Activated CD4-positive, alpha-beta memory T cell treated with anti-CD3 and anti-CD28 coated beads for 36 hours (primary cell): ENCODE measurements around the gene ABCA13. TPM values are rescaled to one million over a fixed set of nuclear protein-coding genes. Genes with fewer than 3 reads are reported as not detected.
A peak's percentile ranks its signal among the peaks of the same experiment; 100 is the strongest.

ENCODE experiments used
- CTCF ChIA-PET: fragments of 350-600 bp; sonication (Branson Sonifier 250); formaldehyde crosslinking; loops from one replicate; lab custom pipeline; 2021; ENCODE audit warnings: antibody characterized with exemption, inconsistent platforms; lab: Charles Lee
- POLR2A ChIA-PET: fragments of 350-600 bp; sonication (Branson Sonifier 250); formaldehyde crosslinking; loops from one replicate; lab custom pipeline; 2021; ENCODE audit warnings: antibody characterized with exemption; lab: Charles Lee
- DNase-seq: peaks from one replicate; pipeline ENCODE4 v3.0.0-alpha.2; 2020
- H3K27ac Mint-ChIP-seq: one replicate; pipeline ENCODE4 v1.8.0; 2021; ENCODE audit warnings: mixed read lengths
- H3K27me3 Mint-ChIP-seq: one replicate; pipeline ENCODE4 v1.8.0; 2021; ENCODE audit warnings: mixed read lengths
- H3K36me3 Mint-ChIP-seq: one replicate; pipeline ENCODE4 v1.8.0; 2021; ENCODE audit warnings: mixed read lengths
- H3K4me1 Mint-ChIP-seq: one replicate; pipeline ENCODE4 v1.8.0; 2021; ENCODE audit warnings: low read depth, mixed read lengths
- H3K4me3 Mint-ChIP-seq: one replicate; pipeline ENCODE4 v1.8.0; 2021; ENCODE audit warnings: mild to moderate bottlenecking, mixed read lengths
- H3K9me3 Mint-ChIP-seq: one replicate; pipeline ENCODE4 v1.8.0; 2021; ENCODE audit warnings: mixed read lengths
- intact Hi-C: fragments of 100-400 bp; cut with micrococcal nuclease; formaldehyde crosslinking; loops from one replicate; pipeline ENCODE4 v1.15.1; 2023
- total RNA-seq, 2 experiments: library from RNA; stranded (reverse); gene quantifications; one replicate each; pipeline ENCODE4 v1.2.3, GENCODE V29; 2021

ABCA13 gene
- total RNA-seq, 2 experiments from 2014 or later, result not detected

DNA sequence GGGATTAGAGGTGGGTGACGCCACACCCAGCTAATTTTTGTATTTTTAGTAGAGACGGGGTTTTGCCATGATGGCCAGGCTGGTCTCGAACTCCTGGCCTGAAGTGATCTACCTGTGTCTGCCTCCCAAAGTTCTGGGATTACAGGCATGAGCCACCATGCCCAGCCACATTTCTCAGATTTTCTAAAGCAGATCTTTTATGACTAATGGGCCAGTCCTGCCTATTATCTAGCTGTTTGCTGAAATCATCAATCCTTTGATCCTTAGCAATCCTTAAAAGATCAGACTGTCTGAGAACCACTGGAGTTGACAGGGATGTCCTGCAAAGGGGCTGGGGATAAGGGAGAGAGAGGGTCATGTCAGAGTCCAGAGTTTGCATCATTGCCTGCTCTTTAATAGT, 21.2 kb upstream of the ABCA13 start:
- H3K4me3 Mint-ChIP-seq, result no peak overlapping the region
- no peaks in the 10 kb centered on the region for H3K9me3 Mint-ChIP-seq
- H3K4me1 Mint-ChIP-seq, result no peaks in the 10 kb centered on the region
- no peaks in the 10 kb centered on the region for H3K36me3 Mint-ChIP-seq
- intact Hi-C loops, result no loop called here
- no peak for DNase-seq
- H3K27ac Mint-ChIP-seq, result no peak overlapping the region
- peaks cover 3% of the 10 kb centered on the region for H3K27me3 Mint-ChIP-seq
- POLR2A ChIA-PET, result no interaction called here
- CTCF ChIA-PET, result no interaction called here

DNA sequence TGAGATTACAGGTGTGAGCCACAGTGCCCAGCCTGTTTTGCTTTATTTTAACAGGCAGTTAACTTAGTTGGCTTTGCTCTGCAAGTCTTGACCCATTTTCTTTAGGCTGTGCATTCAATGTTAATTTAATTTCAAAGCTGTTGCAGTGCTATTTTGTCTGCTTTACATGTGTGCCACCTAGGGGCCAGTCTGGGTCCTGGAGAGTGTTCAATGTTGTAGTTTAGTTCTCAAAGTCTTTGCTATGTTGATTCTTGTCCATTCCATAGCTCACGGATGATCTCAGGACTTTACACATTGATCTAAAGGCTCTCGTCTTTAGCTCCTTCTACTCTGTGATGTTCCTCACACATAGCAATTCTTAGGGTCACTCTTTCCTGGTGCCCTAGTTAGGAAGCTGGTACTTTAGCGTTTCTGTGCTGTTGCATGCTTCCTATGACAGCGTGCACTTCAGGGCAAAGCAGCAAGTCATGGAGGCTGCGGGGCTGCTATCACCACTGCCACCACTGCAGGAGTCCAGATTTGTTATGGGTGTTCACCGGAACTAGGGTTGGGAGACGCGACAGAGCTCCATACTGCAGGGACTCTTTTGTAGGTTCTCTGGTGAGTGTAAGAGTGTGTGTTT, 16.4 kb upstream of the ABCA13 start:
- Mint-ChIP-seq H3K9me3 (no peaks in the 10 kb centered on the region), H3K27me3 (peaks cover 12% of the 10 kb centered on the region), H3K4me3 (no peak overlapping the region), H3K27ac (no peak overlapping the region), H3K36me3 (no peaks in the 10 kb centered on the region), H3K4me1 (no peaks in the 10 kb centered on the region)
- POLR2A ChIA-PET, result no interaction called here
- DNase-seq, result peak; percentile 48
- CTCF ChIA-PET, result interaction anchor here (0.7 to 2.8 kb wide), 14 partner anchors 10 to 218 kb away, joined by 3 to 55 read pairs (median 4); partner anchors contain the start of genes PKD1L1 and UPP1
- intact Hi-C loops, result loop anchor here (1.0 kb wide), 1 partner anchor 210 kb away; no protein-coding TSS in a partner anchor

DNA sequence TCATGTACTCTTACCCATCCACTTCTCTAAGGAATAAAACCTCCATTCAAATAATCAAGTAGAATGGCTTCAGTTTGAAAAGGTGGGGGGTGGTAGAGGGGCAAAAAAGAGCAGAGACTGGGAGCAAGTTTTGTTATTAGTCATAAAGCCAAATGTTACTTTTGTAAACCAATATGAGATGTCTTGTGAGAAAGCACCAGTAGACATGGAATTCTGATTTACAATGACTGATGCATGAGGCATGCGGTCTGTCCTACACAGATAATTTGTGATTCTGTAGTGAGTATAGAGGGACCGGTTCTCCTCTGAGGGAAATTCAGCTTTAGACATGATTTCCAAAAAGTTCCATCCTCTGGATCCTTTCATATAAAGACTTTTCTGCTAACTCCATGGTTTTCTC, 12.9 kb upstream of the ABCA13 start:
- H3K4me1 Mint-ChIP-seq, result no peaks in the 10 kb centered on the region
- H3K27ac Mint-ChIP-seq, result no peak overlapping the region
- no peaks in the 10 kb centered on the region for H3K9me3 Mint-ChIP-seq
- ChIA-PET CTCF (interaction anchor here (1.5 kb wide), 1 partner anchor 214 kb away, joined by 8 read pairs; no protein-coding TSS in a partner anchor), POLR2A (no interaction called here)
- no peaks in the 10 kb centered on the region for H3K36me3 Mint-ChIP-seq
- intact Hi-C loops, result no loop called here
- no peak for DNase-seq
- H3K4me3 Mint-ChIP-seq, result no peak overlapping the region
- peaks cover 22% of the 10 kb centered on the region for H3K27me3 Mint-ChIP-seq

DNA sequence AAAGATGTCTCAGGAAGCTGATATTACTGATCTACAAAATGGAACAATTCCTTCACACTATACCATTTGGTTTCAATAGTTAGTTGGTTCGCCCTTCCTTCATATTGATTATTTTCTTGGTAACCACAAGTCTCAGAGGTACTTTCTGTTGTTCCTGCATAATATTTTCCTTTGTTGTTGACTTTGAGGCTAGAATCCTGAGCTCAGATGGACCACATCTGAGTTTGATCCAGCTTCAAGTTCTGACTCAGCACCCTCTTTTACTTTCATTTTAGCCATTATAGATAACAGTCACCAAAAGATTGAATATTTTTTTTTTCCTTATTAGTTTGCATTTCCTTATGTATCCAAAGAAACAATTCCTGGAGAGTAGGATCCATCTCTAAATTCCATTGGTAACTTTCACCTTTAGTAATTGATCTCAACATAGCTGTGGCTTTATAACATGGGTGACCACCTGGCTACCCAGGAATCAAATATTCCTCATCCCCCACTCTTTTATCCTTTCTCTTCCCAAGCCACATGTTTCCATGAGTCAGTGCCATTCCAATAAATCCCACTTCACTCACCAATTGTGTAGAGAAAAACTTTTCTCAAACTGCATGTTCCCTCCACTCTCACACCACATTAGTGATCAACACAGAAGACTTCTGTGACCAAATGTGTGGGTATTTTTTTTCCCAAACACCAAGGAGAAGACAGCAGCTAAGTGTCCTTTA, 9.7 kb upstream of the ABCA13 start:
- peaks cover 21% of the 10 kb centered on the region for H3K27me3 Mint-ChIP-seq
- intact Hi-C loops, result no loop called here

DNA sequence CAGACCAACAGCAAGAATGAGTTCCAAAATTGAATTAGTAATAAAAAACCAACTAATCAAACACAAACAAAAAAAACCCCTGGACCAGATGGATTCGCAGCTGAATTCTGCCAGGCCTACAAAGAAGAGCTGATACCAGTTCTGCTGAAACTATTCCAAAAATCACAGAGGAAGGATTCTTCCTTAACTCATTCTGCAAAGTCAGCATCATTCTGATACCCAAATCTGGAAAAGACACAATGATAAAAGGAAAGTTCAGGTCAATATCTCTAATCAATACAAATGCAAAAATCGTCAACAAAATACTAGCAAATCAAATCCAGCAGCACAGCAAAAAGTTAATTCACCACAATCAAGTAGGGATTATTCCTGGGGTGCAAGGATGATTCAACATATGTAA, 6.1 kb upstream of the ABCA13 start:
- Mint-ChIP-seq H3K4me1 (no peaks in the 10 kb centered on the region), H3K27me3 (peaks cover 20% of the 10 kb centered on the region), H3K9me3 (no peaks in the 10 kb centered on the region), H3K36me3 (no peaks in the 10 kb centered on the region), H3K4me3 (no peak overlapping the region), H3K27ac (no peak overlapping the region)
- no peak for DNase-seq
- CTCF ChIA-PET, result no interaction called here
- intact Hi-C loops, result no loop called here
- POLR2A ChIA-PET, result no interaction called here

More for the DNA sequence above, 9.7 kb upstream of the ABCA13 start:
- Mint-ChIP-seq H3K36me3 (no peaks in the 10 kb centered on the region), H3K4me1 (no peaks in the 10 kb centered on the region), H3K4me3 (no peak overlapping the region), H3K9me3 (no peaks in the 10 kb centered on the region), H3K27ac (no peak overlapping the region)
- CTCF ChIA-PET, result no interaction called here
- POLR2A ChIA-PET, result no interaction called here
- DNase-seq, result no peak

DNA sequence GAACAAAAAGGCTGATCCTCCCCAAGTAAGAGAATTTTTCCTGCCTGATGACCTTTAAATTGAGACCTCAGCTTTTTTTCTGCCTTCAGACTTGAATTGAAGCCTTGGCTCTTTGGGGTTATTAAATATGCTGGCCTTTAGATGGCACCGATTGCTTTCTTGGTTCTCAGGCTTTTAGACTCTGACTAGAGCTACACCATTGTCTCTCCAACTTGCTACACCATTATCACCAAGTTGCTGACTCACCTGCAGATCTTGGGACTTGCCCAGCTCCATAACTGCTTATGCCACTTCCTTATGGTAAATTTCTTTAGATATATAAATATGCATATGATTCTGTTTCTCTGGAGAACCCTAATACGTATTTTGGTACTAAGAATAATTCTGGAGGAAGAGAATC, 3.1 kb upstream of the ABCA13 start:
- H3K36me3 Mint-ChIP-seq, result no peaks in the 10 kb centered on the region
- no peak for DNase-seq
- H3K27me3 Mint-ChIP-seq, result peaks cover 12% of the 10 kb centered on the region
- POLR2A ChIA-PET, result no interaction called here
- H3K9me3 Mint-ChIP-seq, result no peaks in the 10 kb centered on the region
- H3K27ac Mint-ChIP-seq, result no peak overlapping the region
- CTCF ChIA-PET, result no interaction called here
- intact Hi-C loops, result no loop called here
- no peaks in the 10 kb centered on the region for H3K4me1 Mint-ChIP-seq
- no peak overlapping the region for H3K4me3 Mint-ChIP-seq

DNA sequence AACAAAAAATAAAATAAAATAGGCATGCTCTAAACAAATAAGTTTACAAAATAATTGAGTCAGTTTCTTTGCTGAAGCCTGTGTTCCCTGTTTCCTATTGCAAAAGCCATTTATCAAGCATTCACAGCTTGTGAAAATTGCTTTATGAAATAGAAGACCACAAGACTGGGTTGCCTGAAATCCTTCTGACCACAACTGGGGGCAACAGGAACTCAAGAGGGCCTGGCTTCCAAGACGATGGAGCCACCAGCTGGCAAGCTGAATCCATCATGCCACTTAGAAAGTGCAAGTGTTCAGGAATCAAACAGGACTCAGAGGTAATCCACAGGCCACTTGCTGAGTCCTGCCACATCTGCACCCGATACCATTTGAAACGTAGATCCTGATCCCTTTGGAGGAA, 752 bp upstream of the ABCA13 start:
- Mint-ChIP-seq H3K27ac (no peak overlapping the region), H3K4me3 (no peak overlapping the region), H3K27me3 (peaks cover 5% of the 10 kb centered on the region), H3K4me1 (no peaks in the 10 kb centered on the region), H3K9me3 (no peaks in the 10 kb centered on the region), H3K36me3 (no peaks in the 10 kb centered on the region)
- no peak for DNase-seq
- CTCF ChIA-PET, result no interaction called here
- intact Hi-C loops, result no loop called here
- POLR2A ChIA-PET, result no interaction called here

DNA sequence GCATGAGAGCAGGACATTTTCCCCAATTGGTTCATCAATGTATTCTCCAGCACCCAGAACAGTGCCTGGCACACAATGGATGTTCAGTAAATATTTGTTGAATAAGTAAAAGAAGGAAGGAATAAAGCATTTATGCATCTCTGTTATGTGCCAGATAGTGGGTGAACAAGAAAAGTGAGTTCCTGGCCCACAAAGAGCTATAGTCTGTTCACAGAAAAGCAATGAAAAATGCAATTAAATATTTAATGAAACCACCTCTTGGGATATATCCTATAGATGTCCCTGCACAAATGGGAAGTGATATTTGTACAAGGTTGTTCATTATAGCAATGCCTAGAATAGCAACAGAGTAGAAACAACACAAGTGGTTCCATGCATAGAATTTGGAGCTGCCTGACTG, 2.1 kb downstream of the ABCA13 start:
- Mint-ChIP-seq H3K4me1 (no peaks in the 10 kb centered on the region), H3K27ac (no peak overlapping the region), H3K27me3 (peaks cover 1% of the 10 kb centered on the region), H3K36me3 (no peaks in the 10 kb centered on the region), H3K4me3 (no peak overlapping the region), H3K9me3 (no peaks in the 10 kb centered on the region)
- CTCF ChIA-PET, result no interaction called here
- DNase-seq, result no peak
- intact Hi-C loops, result no loop called here
- POLR2A ChIA-PET, result no interaction called here

DNA sequence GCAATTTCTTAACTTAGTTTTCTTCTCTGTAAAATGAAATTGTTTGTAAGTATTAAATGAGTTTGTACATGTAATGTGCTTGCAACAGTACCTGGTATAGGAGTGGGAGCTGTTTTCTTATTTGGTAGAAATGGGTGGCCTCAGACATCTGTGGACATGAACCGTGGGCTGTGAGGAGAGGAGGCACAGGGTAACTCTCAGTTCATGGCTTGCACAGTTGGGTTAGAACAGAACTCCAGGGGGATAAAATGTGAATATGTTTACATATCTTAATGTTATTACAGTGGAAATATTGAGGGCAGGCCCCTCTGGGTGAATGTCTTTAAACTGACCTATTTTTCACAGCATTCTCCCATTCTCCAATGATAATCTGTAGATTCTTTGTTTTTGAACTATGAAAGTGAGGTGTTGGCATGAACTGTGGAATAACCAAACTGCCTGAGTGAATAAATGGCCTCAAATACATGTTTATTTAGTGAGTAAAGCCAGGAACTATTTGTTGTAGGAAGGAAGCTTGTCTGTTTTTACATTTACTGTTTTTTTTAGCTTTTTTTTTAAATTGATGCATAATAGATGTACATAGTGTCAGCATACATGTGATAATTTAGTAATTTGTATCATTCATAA, 2.6 kb downstream of the ABCA13 start:
- Mint-ChIP-seq H3K27ac (no peak overlapping the region), H3K9me3 (no peaks in the 10 kb centered on the region), H3K36me3 (no peaks in the 10 kb centered on the region), H3K27me3 (peaks cover under 1% of the 10 kb centered on the region), H3K4me3 (no peak overlapping the region), H3K4me1 (no peaks in the 10 kb centered on the region)
- DNase-seq, result no peak
- intact Hi-C loops, result no loop called here
- CTCF ChIA-PET, result interaction anchor here (0.6 kb wide), 1 partner anchor 72 kb away, joined by 4 read pairs; no protein-coding TSS in a partner anchor
- POLR2A ChIA-PET, result no interaction called here

DNA sequence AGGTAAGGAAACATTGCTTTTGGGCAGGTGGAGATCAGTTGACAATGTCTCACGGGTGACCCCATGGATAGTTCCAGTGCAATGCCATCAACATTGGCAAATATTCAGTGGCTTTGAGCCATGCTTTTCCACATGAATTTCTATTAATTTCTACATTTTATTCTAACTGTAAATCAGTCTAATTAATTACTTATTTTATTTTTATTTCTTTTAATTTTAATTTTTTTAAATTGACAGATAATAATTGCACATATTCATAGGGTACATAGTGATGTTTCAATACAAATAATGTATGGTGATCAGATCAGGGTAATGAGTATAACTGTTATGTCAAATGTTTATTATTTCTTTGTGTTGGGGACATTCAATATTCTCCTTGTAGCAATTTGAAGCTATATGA, 3.8 kb downstream of the ABCA13 start:
- H3K4me3 Mint-ChIP-seq, result no peak overlapping the region
- intact Hi-C loops, result no loop called here
- DNase-seq, result no peak
- no peaks in the 10 kb centered on the region for H3K9me3 Mint-ChIP-seq
- H3K4me1 Mint-ChIP-seq, result no peaks in the 10 kb centered on the region
- ChIA-PET CTCF (no interaction called here), POLR2A (no interaction called here)
- H3K36me3 Mint-ChIP-seq, result no peaks in the 10 kb centered on the region
- H3K27ac Mint-ChIP-seq, result no peak overlapping the region
- H3K27me3 Mint-ChIP-seq, result no peaks in the 10 kb centered on the region

DNA sequence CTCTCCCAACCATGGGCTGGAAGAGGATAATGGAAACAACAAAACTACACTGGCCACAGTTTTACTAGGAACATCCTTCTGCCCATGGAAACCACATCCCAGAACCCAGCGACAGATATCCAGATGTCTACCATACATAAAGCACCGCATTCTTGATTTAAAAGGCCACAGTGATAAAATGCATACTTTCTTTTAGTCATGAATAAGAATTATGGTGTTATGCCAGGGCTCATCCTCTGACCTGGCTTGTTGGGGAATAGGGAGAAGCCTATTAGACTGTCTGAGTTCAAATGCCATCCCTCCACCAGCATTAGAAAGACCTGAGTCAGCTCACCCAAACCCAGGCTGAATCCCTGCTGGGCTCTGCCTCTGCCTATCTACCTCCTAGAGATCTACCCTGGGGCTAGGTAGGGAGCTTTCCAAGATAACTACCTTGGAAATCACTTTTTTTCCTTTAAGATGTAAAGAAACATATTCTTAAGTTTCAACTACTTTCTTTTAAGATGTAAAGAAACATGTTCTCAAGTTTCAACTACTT, 5.2 kb downstream of the ABCA13 start:
- no peaks in the 10 kb centered on the region for H3K9me3 Mint-ChIP-seq
- H3K4me1 Mint-ChIP-seq, result no peaks in the 10 kb centered on the region
- no peak for DNase-seq
- no peaks in the 10 kb centered on the region for H3K27me3 Mint-ChIP-seq
- CTCF ChIA-PET, result no interaction called here
- intact Hi-C loops, result no loop called here
- POLR2A ChIA-PET, result no interaction called here
- no peaks in the 10 kb centered on the region for H3K36me3 Mint-ChIP-seq
- no peak overlapping the region for H3K27ac Mint-ChIP-seq
- H3K4me3 Mint-ChIP-seq, result no peak overlapping the region

DNA sequence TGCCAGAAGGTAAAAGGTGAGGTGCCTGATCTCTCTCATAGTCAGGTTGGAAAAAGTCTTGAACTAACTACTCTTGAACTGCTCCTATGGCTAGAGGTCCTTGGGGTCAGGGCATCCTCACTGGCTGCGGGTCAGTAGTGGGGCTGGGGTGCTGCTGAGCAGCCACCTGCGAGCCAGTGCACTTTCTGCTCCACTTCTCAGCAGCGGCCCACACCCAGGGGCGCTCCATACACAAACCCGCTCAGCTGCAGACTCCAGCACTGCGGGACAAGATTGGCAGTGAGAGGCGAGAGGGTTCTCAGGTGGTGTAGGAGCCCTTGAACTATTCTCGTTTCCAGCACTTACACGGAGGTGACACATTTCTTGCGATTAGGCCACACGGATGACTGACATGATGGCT, 6.0 kb downstream of the ABCA13 start:
- ChIA-PET CTCF (no interaction called here), POLR2A (no interaction called here)
- Mint-ChIP-seq H3K27me3 (no peaks in the 10 kb centered on the region), H3K27ac (no peak overlapping the region), H3K4me1 (no peaks in the 10 kb centered on the region), H3K9me3 (no peaks in the 10 kb centered on the region), H3K4me3 (no peak overlapping the region), H3K36me3 (no peaks in the 10 kb centered on the region)
- no peak for DNase-seq
- intact Hi-C loops, result no loop called here
